IMR-90 (cell line): ENCODE results near the gene MED12L. TPM values are rescaled to one million over a fixed set of nuclear protein-coding genes. Genes with fewer than 3 reads are reported as not detected.

ENCODE experiments used
- ATAC-seq: fragments of 200-7000 bp; cut with Tn5 transposase; 2 replicates; pipeline ENCODE4 v1.9.1; 2020; ENCODE audit warnings: low read depth, mild to moderate bottlenecking, moderate library complexity
- BruUV-seq: library from RNA; stranded (reverse); fragments of 400-500 nt; replicated peaks from 2 replicates; lab custom pipeline; 2021; lab: Mats Ljungman, UMichigan
- CTCF ChIA-PET: fragments of 300-600 bp; formaldehyde crosslinking; extraction: SDS; loops from one replicate; lab custom pipeline; 2021; ENCODE audit warnings: antibody characterized with exemption; lab: Yijun Ruan, JAX
- POLR2A ChIA-PET: fragments of 300-600 bp; sonication (Branson Sonifier 250); formaldehyde crosslinking; loops from one replicate; lab custom pipeline; 2022; ENCODE audit warnings: antibody characterized with exemption; ENCODE audit not compliant: unreplicated experiment; lab: Charles Lee
- DNase-seq: peaks from one replicate; pipeline ENCODE4 v3.0.0; 2013
- H2AFZ ChIP-seq: replicated peaks from 2 replicates; pipeline ENCODE3; 2013; ENCODE audit warnings: low read length, mild to moderate bottlenecking; ENCODE audit not compliant: poor library complexity
- H2AK5ac ChIP-seq: 2 replicates; pipeline ENCODE4 v1.6.1; 2013; ENCODE audit warnings: low read depth, low read length, inconsistent platforms
- H2AK9ac ChIP-seq: replicated peaks from 2 replicates; pipeline ENCODE3; 2013; ENCODE audit warnings: mild to moderate bottlenecking, low read depth, low read length, moderate library complexity; ENCODE audit not compliant: poor library complexity
- H2BK120ac ChIP-seq: 2 replicates; pipeline ENCODE4 v1.6.1; 2013; ENCODE audit warnings: low read depth, low read length, inconsistent platforms
- H2BK15ac ChIP-seq: 3 replicates; pipeline ENCODE4 v1.6.1; 2013; ENCODE audit warnings: low read depth, low read length, inconsistent platforms
- H2BK20ac ChIP-seq: 2 replicates; pipeline ENCODE4 v1.6.1; 2013; ENCODE audit warnings: low read depth, mild to moderate bottlenecking, inconsistent platforms, low read length, moderate library complexity
- H2BK5ac ChIP-seq: 2 replicates; pipeline ENCODE4 v1.6.1; 2013; ENCODE audit warnings: mild to moderate bottlenecking, low read depth, low read length, inconsistent platforms; ENCODE audit not compliant: poor library complexity, severe bottlenecking
- H3K14ac ChIP-seq: replicated peaks from 2 replicates; pipeline ENCODE4 v1.6.1; 2013; ENCODE audit warnings: low read depth, low read length, inconsistent platforms
- H3K18ac ChIP-seq: 2 replicates; pipeline ENCODE4 v1.6.1; 2013; ENCODE audit warnings: low read depth, low read length, control low read depth
- H3K23ac ChIP-seq: 2 replicates; pipeline ENCODE4 v1.6.1; 2013; ENCODE audit warnings: low read depth, low read length, inconsistent platforms
- H3K27ac ChIP-seq: 2 replicates; pipeline ENCODE4 v1.5.1; 2013; ENCODE audit warnings: mild to moderate bottlenecking, control low read depth, low read length; ENCODE audit not compliant: insufficient read depth
- H3K27me3 ChIP-seq: 2 replicates; pipeline ENCODE4 v1.6.1; 2013; ENCODE audit warnings: low read length; ENCODE audit not compliant: control insufficient read depth, insufficient read depth
- H3K36me3 ChIP-seq: 2 replicates; pipeline ENCODE4 v1.6.1; 2013; ENCODE audit warnings: low read length, mixed read lengths; ENCODE audit not compliant: control insufficient read depth, insufficient read depth
- H3K4ac ChIP-seq: 2 replicates; pipeline ENCODE4 v1.6.1; 2013; ENCODE audit warnings: low read depth, low read length, inconsistent platforms
- H3K4me1 ChIP-seq: 2 replicates; pipeline ENCODE4 v1.6.1; 2013; ENCODE audit warnings: low read length, mixed read lengths; ENCODE audit not compliant: control insufficient read depth, insufficient read depth
- H3K4me2 ChIP-seq: 2 replicates; pipeline ENCODE4 v1.6.1; 2013; ENCODE audit warnings: low read depth, mild to moderate bottlenecking, control low read depth, low read length, moderate library complexity
- H3K4me3 ChIP-seq: 2 replicates; pipeline ENCODE4 v1.5.1; 2013; ENCODE audit warnings: low read depth, mild to moderate bottlenecking, control low read depth, low read length, moderate library complexity; ENCODE audit not compliant: insufficient read depth
- H3K56ac ChIP-seq: 2 replicates; pipeline ENCODE4 v1.6.1; 2013; ENCODE audit warnings: low read length, inconsistent platforms; ENCODE audit not compliant: insufficient read depth; ENCODE audit errors: extremely low read depth
- H3K79me1 ChIP-seq, 2 experiments: 2 replicates each; pipeline ENCODE4 v1.6.1; 2013; ENCODE audit warnings: low read length in 2 of 2, inconsistent platforms in 1 of 2, low read depth in 1 of 2
- H3K9ac ChIP-seq: 2 replicates; pipeline ENCODE4 v1.6.1; 2013; ENCODE audit warnings: low read depth, low read length, control low read depth
- H3K9me1 ChIP-seq: 2 replicates; pipeline ENCODE4 v1.6.1; 2013; ENCODE audit warnings: low read length, inconsistent platforms; ENCODE audit not compliant: insufficient read depth
- H3K9me3 ChIP-seq: 2 replicates; pipeline ENCODE4 v1.6.1; 2013; ENCODE audit warnings: low read length; ENCODE audit not compliant: control insufficient read depth, insufficient read depth
- H4K20me1 ChIP-seq: 2 replicates; pipeline ENCODE4 v1.6.1; 2013; ENCODE audit warnings: low read length, inconsistent platforms; ENCODE audit not compliant: insufficient read depth
- H4K5ac ChIP-seq: 2 replicates; pipeline ENCODE4 v1.6.1; 2013; ENCODE audit warnings: mild to moderate bottlenecking, low read depth, low read length, control low read depth
- H4K8ac ChIP-seq, 2 experiments: 2 replicates each; pipeline ENCODE4 v1.6.1; 2013; ENCODE audit warnings: low read depth in 2 of 2, low read length in 2 of 2, control low read depth in 1 of 2, inconsistent platforms in 1 of 2
- H4K91ac ChIP-seq: 2 replicates; pipeline ENCODE4 v1.6.1; 2013; ENCODE audit warnings: low read depth, low read length, inconsistent platforms; ENCODE audit not compliant: insufficient read depth
- CEBPB ChIP-seq: IDR thresholded peaks from 2 replicates; pipeline ENCODE4 v1.6.1; 2012; ENCODE audit warnings: low read depth, low read length, improper control_type of control experiment
- CHD1 ChIP-seq: IDR thresholded peaks from 2 replicates; pipeline ENCODE4 v1.6.1; 2012; ENCODE audit warnings: low read depth, low read length, improper control_type of control experiment
- MAZ ChIP-seq: IDR thresholded peaks from 2 replicates; pipeline ENCODE4 v1.6.1; 2012; ENCODE audit warnings: low read depth, mild to moderate bottlenecking, low read length, improper control_type of control experiment, moderate library complexity, borderline replicate concordance
- MXI1 ChIP-seq: IDR thresholded peaks from 2 replicates; pipeline ENCODE4 v1.6.1; 2012; ENCODE audit warnings: low read depth, mild to moderate bottlenecking, low read length, moderate library complexity, borderline replicate concordance
- NFE2L2 ChIP-seq: fragments of 150-350 bp; IDR thresholded peaks from 2 replicates; pipeline ENCODE4 v1.6.1; 2016; ENCODE audit warnings: low read depth, mild to moderate bottlenecking, low read length
- POLR2A ChIP-seq: IDR thresholded peaks from 2 replicates; pipeline ENCODE4 v1.6.1; 2012; ENCODE audit warnings: mild to moderate bottlenecking, low read depth, low read length
- RAD21 ChIP-seq: IDR thresholded peaks from 2 replicates; pipeline ENCODE4 v1.6.1; 2012; ENCODE audit warnings: low read length, improper control_type of control experiment
- RCOR1 ChIP-seq: IDR thresholded peaks from 2 replicates; pipeline ENCODE4 v1.6.1; 2012; ENCODE audit warnings: mild to moderate bottlenecking, low read length, improper control_type of control experiment; ENCODE audit not compliant: insufficient replicate concordance
- RFX5 ChIP-seq: IDR thresholded peaks from 2 replicates; pipeline ENCODE4 v1.8.0; 2012; ENCODE audit warnings: low read depth, mild to moderate bottlenecking, low read length, moderate library complexity
- SMC3 ChIP-seq: fragments of 150-350 bp; IDR thresholded peaks from 2 replicates; pipeline ENCODE4 v1.6.1; 2016; ENCODE audit warnings: low read depth, mild to moderate bottlenecking, antibody characterized with exemption, low read length, moderate library complexity
- WGBS, 2 experiments: methylation state at CpG; one replicate each; pipeline versions ENCODE4 v1.1.5 to v1.1.7; 2013; ENCODE audit warnings: missing lambda C conversion rate in 2 of 2; ENCODE audit not compliant: insufficient read length in 1 of 2; ENCODE audit errors: extremely low coverage in 2 of 2; 5-methylcytosine and 5-hydroxymethylcytosine counted together
- dilution Hi-C: fragments of 300-500 bp; cut with HindIII; formaldehyde crosslinking; loops from one replicate; pipeline ENCODE4 v1.14.3; 2018; ENCODE audit warnings: low sequenced_read_pairs; ENCODE audit not compliant: unreplicated experiment
- in situ Hi-C: fragments of 300-500 bp; cut with MboI; formaldehyde crosslinking; loops from 3 replicates; pipeline ENCODE4 v1.14.3; 2019; ENCODE audit warnings: low sequenced_read_pairs, inconsistent platforms, mixed read lengths
- intact Hi-C: fragments of 100-400 bp; cut with micrococcal nuclease; formaldehyde crosslinking; loops from 2 replicates; pipeline ENCODE4 v1.10.0; 2022
- polyA plus RNA-seq, 3 experiments: library from polyadenylated mRNA; depleted of rRNA; stranded (reverse); fragments of >200 nt; gene quantifications; 2 replicates each; pipeline ENCODE4 v1.2.3, GENCODE V29; 2012; ENCODE audit warnings: low replicate concordance in 1 of 3
- total RNA-seq: library from RNA; depleted of rRNA; stranded (reverse); fragments of >200 nt; gene quantifications from 2 replicates; pipeline ENCODE4 v1.2.3, GENCODE V29; 2012
- TF ChIP-seq, protein P1 (sequence below): fragments of 150-350 bp; IDR thresholded peaks from 2 replicates; pipeline ENCODE4 v1.6.1; 2017; ENCODE audit warnings: mild to moderate bottlenecking, antibody characterized with exemption, low read length, low read depth

MED12L gene
- total and polyA plus RNA-seq, 2 of the 4 experiments (the other 2 are of a cell fraction) = 0.05 to 0.18 TPM

DNA sequence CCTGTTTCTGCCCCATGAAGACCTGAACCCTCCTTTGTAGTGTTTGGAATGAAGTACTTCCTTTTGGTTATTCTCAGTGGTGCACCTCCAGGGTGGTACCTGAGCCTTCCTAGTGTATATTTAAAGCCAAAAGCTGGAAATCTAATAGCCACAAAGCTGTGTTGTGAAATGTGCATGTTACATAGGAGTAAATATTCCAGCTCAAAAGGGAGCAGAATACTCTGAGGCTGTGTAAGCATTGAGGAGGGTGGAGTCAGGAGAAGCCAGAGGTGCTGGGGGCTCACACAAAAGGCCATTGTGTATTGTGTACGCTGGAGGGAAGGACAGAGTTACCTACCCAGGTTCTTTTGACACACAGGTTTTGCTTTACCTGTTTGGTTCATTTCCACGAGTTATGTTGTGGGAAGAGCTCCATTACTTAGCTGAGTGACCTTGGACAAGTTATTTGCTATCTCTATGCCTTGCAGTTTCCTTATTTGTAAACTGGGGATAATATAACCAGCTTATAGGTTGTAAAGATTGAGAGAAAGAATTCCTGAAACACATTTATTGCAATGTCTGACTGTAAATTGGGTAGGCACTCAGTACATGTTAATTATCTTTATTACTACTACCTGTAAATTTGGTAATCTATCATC lies 92.9 kb downstream of the MED12L start:
- H3K14ac ChIP-seq = no peak overlapping the region
- ChIA-PET POLR2A (no interaction called here), CTCF (interaction anchor here (1.4 kb wide), 1 partner anchor 10 kb away, joined by 7 read pairs; no protein-coding TSS in a partner anchor)
- dilution Hi-C loops (no loop called here), in situ Hi-C loops (no loop called here), intact Hi-C loops (no loop called here)
- no peak overlapping the region for H2BK120ac ChIP-seq
- ATAC-seq = no peak
- no peak for TF ChIP-seq MXI1
- no peak for TF ChIP-seq RAD21
- no peak for TF ChIP-seq RCOR1
- no peak for TF ChIP-seq MAZ
- TF ChIP-seq SMC3 = no peak
- TF ChIP-seq, protein P1, sequence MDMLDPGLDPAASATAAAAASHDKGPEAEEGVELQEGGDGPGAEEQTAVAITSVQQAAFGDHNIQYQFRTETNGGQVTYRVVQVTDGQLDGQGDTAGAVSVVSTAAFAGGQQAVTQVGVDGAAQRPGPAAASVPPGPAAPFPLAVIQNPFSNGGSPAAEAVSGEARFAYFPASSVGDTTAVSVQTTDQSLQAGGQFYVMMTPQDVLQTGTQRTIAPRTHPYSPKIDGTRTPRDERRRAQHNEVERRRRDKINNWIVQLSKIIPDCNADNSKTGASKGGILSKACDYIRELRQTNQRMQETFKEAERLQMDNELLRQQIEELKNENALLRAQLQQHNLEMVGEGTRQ = no peak
- TF ChIP-seq POLR2A = no peak
- TF ChIP-seq RFX5 = no peak
- TF ChIP-seq CHD1 = no peak
- no peak for TF ChIP-seq CEBPB
- TF ChIP-seq NFE2L2 = no peak
- H3K36me3 ChIP-seq = no peaks in the 10 kb centered on the region
- no peaks in the 10 kb centered on the region for H4K20me1 ChIP-seq
- H3K27me3 ChIP-seq = no peaks in the 10 kb centered on the region; the same call in none of the 2 replicates
- H4K91ac ChIP-seq = no peak overlapping the region
- H3K4me3 ChIP-seq = no peak overlapping the region
- no peaks in the 10 kb centered on the region for H3K79me1 ChIP-seq
- H3K27ac ChIP-seq = no peak overlapping the region
- no peak overlapping the region for H2BK5ac ChIP-seq
- no CpG with 5 or more reads among the region's 2 CpGs for WGBS, 2 experiments
- no peak overlapping the region for H3K9ac ChIP-seq
- no peak overlapping the region for H3K18ac ChIP-seq
- no peak overlapping the region for H3K4ac ChIP-seq
- no peak overlapping the region for H2AFZ ChIP-seq
- H3K23ac ChIP-seq = no peak overlapping the region
- no peak overlapping the region for H2BK20ac ChIP-seq
- H4K5ac ChIP-seq = no peak overlapping the region
- no peak overlapping the region for H2BK15ac ChIP-seq
- H3K9me1 ChIP-seq = no peaks in the 10 kb centered on the region
- BruUV-seq = no TSS peak
- H3K56ac ChIP-seq = no peak overlapping the region
- no peak overlapping the region for H4K8ac ChIP-seq
- no peak overlapping the region for H2AK5ac ChIP-seq
- H3K4me1 ChIP-seq = peaks cover 3% of the 10 kb centered on the region; the same call in 1 of the 2 replicates
- H2AK9ac ChIP-seq = no peak overlapping the region
- DNase-seq = no peak
- H3K4me2 ChIP-seq = no peak overlapping the region
- H3K9me3 ChIP-seq = no peaks in the 10 kb centered on the region
